H1 (cell line): Measurements from ENCODE around the gene CEACAM8. TPM values are rescaled to one million over a fixed set of nuclear protein-coding genes. Genes with fewer than 3 reads are reported as not detected.

ENCODE experiments used
- RXRA ChIP-seq: IDR thresholded peaks from 2 replicates; pipeline ENCODE4 v1.6.1; 2011; ENCODE audit warnings: low read depth, mild to moderate bottlenecking, low read length, moderate library complexity; ENCODE audit not compliant: insufficient read depth
- SAP30 ChIP-seq: fragments of 300-600 bp; sonication (generic); IDR thresholded peaks from 2 replicates; pipeline ENCODE4 v1.7.1; 2012; ENCODE audit warnings: low read length, moderate library complexity, mild to moderate bottlenecking, inconsistent platforms; ENCODE audit not compliant: insufficient read depth, insufficient replicate concordance
- polyA plus RNA-seq, 7 experiments: library from polyadenylated mRNA; depleted of rRNA in 3 of 7; stranded (reverse) in 5 of 7; unstranded in 2 of 7; fragments of >200 nt in 5 of 7; fragments of 200-250 nt in 2 of 7; gene quantifications; 1 replicate in 5 of 7; 2 replicates in 1 of 7; 4 replicates in 1 of 7; pipeline versions ENCODE4 v1.2.1 to v1.2.3, GENCODE V29; 2011 to 2013; ENCODE audit warnings: missing spikeins in 2 of 7, mixed read lengths in 2 of 7
- total RNA-seq: library from RNA; stranded (reverse); fragmentation: NEBNext Ultra II Directional; extraction: Animal tissue kit (Norgen Biotek cat#: 25700); gene quantifications from 2 replicates; pipeline ENCODE4 v1.2.1, GENCODE V29; 2021

CEACAM8 gene
- total and polyA plus RNA-seq, 2 of the 8 experiments (the other 6 are each of a cell fraction or from before 2014, with no cell fraction given), result not detected

DNA sequence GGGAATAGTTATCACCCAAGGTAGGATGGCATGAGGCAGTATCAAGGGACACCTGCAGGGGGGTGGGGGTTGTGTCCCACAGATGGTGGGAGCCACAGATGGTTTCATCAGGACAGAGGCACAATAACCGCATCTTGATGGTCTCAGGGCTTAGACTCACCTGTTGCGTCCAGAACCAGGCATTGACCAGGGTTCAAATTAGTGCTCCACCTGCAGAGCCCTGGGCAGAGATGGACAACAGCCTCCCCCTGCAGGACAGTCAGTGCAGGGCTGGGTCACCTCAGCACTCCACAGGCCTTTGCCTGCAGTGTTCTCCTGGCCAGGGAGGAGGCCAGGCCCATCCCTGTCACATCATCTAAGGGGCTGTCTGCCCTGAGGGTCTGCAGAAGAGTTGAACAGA, 51.9 kb downstream of the CEACAM8 start (continued):
- no peak for TF ChIP-seq SAP30
- TF ChIP-seq RXRA, result no peak
